ENCODE measurements around the gene ATP2C1.

DNA sequence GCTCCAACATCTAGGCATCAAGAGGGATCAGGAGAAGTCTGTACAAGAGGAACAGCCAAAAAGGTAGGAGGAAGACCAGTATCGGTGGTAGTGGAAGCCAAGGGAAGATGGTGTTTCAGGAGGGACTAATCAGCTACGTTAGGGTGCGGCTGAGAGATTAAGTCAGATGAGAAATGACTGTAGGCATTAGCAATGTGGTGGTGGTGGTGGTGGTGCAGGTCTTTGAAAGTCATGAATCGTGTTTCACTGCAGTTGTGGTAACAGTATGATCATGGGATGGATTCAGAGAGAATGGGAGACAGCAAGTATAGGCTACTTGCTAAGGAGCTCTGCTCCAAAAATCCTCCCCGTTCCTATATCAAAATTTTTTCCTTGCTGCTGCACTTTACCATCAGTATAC, 97.2 kb downstream of the ATP2C1 start:
- TF ChIP-seq, protein P1, sequence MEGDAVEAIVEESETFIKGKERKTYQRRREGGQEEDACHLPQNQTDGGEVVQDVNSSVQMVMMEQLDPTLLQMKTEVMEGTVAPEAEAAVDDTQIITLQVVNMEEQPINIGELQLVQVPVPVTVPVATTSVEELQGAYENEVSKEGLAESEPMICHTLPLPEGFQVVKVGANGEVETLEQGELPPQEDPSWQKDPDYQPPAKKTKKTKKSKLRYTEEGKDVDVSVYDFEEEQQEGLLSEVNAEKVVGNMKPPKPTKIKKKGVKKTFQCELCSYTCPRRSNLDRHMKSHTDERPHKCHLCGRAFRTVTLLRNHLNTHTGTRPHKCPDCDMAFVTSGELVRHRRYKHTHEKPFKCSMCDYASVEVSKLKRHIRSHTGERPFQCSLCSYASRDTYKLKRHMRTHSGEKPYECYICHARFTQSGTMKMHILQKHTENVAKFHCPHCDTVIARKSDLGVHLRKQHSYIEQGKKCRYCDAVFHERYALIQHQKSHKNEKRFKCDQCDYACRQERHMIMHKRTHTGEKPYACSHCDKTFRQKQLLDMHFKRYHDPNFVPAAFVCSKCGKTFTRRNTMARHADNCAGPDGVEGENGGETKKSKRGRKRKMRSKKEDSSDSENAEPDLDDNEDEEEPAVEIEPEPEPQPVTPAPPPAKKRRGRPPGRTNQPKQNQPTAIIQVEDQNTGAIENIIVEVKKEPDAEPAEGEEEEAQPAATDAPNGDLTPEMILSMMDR (IDR thresholded peaks at IDR 0.05) = no peak
- TF ChIP-seq POLR2A (IDR thresholded peaks at IDR 0.05) = no peak

Measured in lower leg skin (tissue), 3 donors.